ENCODE results near the gene SNTA1. TPM values are rescaled to one million over a fixed set of nuclear protein-coding genes. Genes with fewer than 3 reads are reported as not detected.
"Not testable (repeated sequence)": the region's sequence is repeated elsewhere in the genome, so short reads cannot be mapped to it uniquely, and the experiment has no call there.

The SNTA1 gene
- polyA plus RNA-seq, 3 donors: 8.7 to 12.2 (median 12.0) TPM

DNA sequence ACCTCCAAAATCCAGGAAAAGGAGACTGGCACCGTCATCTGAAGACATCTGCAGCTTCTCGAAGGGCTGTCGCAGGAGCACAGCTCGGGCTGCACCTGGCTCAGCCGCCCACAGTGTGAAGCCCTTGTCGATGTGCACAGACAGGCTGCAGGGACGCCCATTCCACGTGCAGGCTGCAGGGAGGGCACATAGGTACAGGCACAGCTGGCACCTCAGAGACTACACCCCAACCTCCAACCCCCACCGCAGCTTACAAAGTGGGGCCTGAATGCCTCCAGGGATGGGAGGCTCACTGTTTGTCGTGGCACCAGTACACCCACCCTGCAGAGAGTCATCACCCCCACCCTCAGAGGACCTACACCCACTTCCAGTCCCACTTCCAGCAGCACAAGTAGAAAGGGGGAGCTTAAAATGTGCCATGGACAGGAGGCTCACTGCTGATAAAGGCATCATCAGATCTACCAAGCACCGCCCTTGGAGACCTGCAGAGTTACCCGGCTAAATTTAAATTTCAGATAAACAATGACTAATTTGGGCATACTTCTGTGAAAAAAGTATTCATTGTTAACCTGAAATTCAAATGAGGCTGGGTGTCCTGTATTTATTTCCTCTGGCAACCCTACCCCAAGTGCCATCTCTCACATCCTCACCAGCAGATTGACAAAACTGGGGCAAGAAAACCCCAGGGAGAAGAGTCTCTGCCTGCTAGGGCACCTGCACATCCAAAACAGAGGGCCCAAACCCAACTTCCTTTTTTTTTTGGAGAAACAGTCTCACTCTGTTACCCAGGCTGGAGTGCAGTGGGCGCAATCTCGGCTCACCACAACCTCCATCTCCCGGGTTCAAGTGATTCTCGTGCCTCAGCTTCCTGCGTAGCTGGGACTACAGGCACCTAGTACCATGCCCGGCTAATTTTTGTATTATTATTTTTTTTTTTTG, 34.6 kb downstream of the SNTA1 start:
- DNase-seq (ENCODE audit: extremely low read depth in 1 of 11, low read depth in 9 of 11, low spot score in 4 of 11): no peak

GRCh38 chr20:33408313-33408712, 35.2 kb downstream of the SNTA1 start:
- DNase-seq (ENCODE audit: extremely low read depth in 1 of 11, low read depth in 9 of 11, low spot score in 4 of 11): no peak

GRCh38 chr20:33407796-33408195, 35.8 kb downstream of the SNTA1 start:
- no peak for DNase-seq (ENCODE audit: extremely low read depth in 1 of 11, low read depth in 9 of 11, low spot score in 4 of 11)

- DNase-seq (ENCODE audit: extremely low read depth in 1 of 11, low read depth in 9 of 11, low spot score in 4 of 11): no peak
These were observed 36.3 kb downstream of the SNTA1 start for GRCh38 chr20:33407251-33407650.

DNA sequence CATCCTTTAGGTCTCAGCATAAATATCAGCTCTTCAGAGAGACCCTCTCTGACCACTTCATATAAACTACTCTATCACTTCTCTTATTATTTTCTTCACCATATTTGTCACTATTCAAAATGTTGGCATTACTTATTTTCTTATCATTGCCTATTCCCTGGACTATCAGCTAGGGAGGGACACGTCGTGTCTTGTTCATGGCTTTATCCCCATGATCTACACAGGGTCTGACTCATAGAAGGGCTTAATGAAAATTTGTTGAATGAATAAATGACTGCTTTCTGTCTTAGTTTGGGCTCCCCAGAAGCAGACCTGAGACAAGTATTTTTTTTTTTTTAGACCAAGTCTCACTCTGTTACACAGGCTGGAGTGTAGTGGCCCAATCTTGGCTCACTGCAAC, 39.3 kb downstream of the SNTA1 start:
- no peak for DNase-seq (ENCODE audit: extremely low read depth in 1 of 11, low read depth in 9 of 11, low spot score in 4 of 11)

DNA sequence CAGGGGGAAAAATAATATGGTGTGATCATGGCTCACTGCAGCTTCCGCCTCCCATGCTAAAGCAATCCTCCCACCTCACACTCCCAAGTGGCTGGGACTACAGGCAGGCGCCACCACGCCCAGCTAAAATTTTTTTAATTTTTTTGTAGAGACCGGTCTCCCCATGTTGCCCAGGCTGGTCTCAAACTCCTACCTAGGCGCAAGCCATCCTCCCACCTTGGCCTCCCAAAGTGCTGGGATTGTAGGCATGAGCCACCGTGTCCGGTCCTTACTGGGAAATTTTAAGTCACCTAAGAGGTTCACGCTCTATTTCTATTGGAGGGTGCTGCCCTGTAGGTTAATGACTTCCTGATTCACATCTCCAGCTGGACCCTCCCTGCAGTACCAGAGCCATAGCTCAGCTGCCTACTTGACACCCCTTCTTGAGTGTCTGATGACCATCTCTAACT, 41.6 kb downstream of the SNTA1 start:
- peak in 2 of 11 donors; percentile 12 to 17 for DNase-seq (ENCODE audit: extremely low read depth in 1 of 11, low read depth in 9 of 11, low spot score in 4 of 11)

GRCh38 chr20:33401184-33401920, 42.2 kb downstream of the SNTA1 start, which contains the start of gene CDK5RAP1:
CDK5RAP1 (minus strand) TSS chr20:33401519; CDS start chr20:33397064, 4,455 bp downstream.
- peak; percentile 75 to 90 (median 85) for DNase-seq (ENCODE audit: extremely low read depth in 1 of 11, low read depth in 9 of 11, low spot score in 4 of 11)

DNA sequence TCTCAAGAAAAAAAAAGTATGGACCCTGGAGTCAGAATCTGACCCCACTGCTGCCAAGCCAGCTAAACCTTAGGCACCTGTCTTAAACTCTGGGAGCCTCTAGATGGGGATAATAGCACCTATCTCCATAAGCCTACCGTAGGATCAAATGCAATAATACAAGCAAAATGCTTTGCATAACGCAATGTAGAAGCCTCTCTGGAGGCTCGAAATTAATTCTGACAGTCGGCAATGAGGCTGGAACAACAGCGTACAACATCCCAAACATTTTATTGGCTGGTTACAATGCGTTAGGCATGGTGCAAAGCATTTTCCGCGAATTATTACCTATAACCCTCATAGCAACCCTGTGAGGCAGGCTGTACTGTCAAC, 42.8 kb downstream of the SNTA1 start:
- DNase-seq (ENCODE audit: extremely low read depth in 1 of 11, low read depth in 9 of 11, low spot score in 4 of 11): peak in 2 of 11 donors; percentile 1 to 4

- DNase-seq (ENCODE audit: extremely low read depth in 1 of 11, low read depth in 9 of 11, low spot score in 4 of 11): no peak
These were observed 43.6 kb downstream of the SNTA1 start for GRCh38 chr20:33399924-33400323.

DNA sequence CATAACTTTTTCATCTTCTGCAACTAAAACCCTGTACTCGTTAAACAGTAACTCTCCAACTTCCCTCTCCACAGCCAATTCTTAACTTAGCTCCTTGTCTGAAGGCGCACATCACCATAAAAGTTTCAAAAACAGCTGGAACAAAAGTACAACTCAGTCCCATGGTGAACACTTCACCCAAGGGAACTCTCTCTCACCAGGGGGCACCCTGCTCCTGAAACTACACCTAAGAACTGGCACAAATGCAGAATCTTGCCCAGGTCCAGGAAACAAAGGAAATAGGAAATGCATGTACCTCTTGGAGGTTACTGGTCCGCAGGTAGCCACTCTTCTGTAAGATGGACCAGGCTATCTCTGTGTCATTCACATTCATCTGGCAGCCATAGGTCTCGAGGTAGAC, 48.8 kb downstream of the SNTA1 start:
- no peak for DNase-seq (ENCODE audit: extremely low read depth in 1 of 11, low read depth in 9 of 11, low spot score in 4 of 11)

DNA sequence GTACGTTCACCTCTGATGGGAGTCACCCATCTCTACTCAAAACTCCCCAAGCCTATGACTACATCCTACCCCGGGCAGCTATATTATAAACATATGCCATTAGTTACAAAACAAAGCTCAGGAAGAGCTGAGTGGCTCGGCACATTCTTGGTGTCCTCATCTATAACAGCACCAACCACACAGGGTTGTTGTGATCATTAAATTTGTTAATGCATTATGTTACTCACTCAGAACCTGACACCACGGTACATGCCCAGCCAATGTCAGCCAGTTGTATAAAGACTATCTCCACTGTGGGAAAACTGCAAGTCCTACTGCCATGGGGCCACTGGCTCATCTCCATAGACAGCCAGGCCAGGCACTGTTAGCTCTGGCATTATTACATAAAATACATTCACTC, 50.0 kb downstream of the SNTA1 start:
- DNase-seq (ENCODE audit: extremely low read depth in 1 of 11, low read depth in 9 of 11, low spot score in 4 of 11): no peak

- DNase-seq (ENCODE audit: extremely low read depth in 1 of 11, low read depth in 9 of 11, low spot score in 4 of 11): peak in 3 of 11 donors; percentile 2 to 11 (median 6)
These were observed 51.7 kb downstream of the SNTA1 start for GRCh38 chr20:33391722-33392415.

DNA sequence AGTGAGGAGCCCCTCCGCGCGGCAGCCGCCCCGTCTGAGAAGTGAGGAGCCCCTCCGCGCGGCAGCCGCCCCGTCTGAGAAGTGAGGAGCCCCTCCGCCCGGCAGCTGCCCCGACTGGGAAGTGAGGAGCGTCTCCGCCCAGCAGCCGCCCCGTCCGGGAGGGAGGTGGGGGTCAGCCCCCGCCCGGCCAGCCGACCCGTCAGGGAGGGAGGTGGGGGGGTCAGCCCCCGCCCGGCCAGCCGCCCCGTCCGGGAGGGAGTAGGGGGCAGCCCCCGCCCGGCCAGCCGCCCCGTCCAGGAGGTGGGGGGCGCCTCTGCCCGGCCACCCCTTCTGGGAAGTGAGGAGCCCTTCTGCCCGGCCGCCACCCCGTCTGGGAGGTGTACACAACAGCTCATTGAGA, 54.2 kb downstream of the SNTA1 start:
- not testable (repeated sequence) for DNase-seq (ENCODE audit: extremely low read depth in 1 of 11, low read depth in 9 of 11, low spot score in 4 of 11)

- DNase-seq (ENCODE audit: extremely low read depth in 1 of 11, low read depth in 9 of 11, low spot score in 4 of 11): no peak
These were observed 55.3 kb downstream of the SNTA1 start for GRCh38 chr20:33388268-33388667.

DNA sequence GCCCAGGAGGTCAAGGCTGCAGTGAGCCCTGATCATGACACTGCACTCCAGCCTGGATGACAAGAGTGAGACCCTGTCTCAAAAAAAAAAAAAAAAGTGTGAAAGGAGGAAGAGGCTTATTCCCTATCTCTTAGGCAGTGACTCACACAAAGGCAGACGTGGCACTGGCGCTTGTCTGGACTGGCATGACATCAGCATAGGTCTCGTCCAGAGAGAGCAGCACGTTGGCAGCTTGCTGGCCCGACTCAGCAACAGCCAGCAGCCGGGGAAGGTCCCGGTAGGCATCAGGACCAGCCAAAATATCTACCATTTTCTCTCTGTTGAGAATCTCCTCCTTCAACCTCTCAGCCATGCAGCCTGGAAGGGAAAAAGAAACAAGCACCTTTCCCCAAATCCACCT, 56.4 kb downstream of the SNTA1 start:
- no peak for DNase-seq (ENCODE audit: extremely low read depth in 1 of 11, low read depth in 9 of 11, low spot score in 4 of 11)

- DNase-seq (ENCODE audit: extremely low read depth in 1 of 11, low read depth in 9 of 11, low spot score in 4 of 11): no peak
These were observed 56.9 kb downstream of the SNTA1 start for GRCh38 chr20:33386673-33387072.

DNA sequence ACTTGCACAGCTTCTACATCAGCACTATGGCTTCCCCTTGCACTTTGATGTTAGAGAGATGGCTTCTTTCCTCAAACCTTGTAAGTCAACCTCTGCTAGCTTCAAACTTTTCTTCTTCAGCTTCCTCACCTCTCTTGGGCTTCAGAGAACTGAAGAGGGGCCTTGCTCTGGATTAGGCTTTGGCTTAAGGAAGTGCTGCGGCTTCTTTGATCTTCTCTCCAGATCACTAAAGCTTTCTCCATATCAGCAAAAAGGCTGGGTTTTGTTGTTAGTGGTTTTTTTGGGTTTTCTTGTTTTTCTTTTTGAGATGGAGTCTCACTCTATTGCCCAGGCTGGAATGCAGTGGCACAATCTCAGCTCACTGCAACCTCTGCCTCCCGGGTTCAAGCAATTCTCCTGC, 66.2 kb downstream of the SNTA1 start:
- DNase-seq (ENCODE audit: extremely low read depth in 1 of 11, low read depth in 9 of 11, low spot score in 4 of 11): no peak

DNA sequence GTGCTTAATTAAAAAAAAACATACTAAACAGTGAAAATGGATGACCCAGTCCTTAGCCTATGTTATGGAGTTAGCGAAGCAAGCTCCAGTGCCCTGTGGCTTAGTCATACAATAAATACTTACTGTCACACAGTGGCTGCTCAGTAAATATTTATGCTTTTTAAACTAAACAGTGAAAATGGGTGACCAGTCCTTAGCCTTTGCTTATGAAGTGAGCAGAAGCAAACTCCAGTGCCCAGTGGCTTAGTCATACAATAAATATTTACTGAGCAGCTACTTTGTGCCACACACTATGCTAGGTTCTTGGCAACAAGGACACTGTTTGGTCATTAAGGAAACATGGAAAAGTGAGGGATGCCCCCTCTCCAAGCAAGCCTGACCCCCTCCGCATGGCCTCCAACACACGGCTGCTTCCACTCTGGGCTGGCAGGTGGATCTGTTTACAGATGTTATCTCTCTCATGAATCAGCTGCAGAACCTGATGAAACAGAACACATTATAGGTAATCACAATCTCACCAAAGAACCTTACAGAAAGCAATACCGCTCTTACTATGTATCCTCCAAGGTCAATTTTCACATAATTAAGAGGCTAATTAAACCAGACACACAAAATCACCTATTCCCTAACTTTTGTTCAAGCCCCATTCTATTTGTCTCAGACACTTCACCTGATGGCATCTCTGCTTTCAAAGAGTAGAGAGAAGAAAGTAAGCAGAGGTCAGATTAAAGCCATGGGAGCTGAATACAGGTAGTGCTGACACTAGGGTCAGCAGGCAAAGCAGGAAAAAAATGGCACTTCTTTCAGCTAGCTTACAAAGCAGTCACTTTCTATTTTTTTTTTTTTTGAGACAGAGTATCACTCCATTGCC, 69.6 kb downstream of the SNTA1 start:
- DNase-seq (ENCODE audit: extremely low read depth in 1 of 11, low read depth in 9 of 11, low spot score in 4 of 11): no peak
